Body of pancreas (tissue), 4 donors: ENCODE data around the gene GPR142.

Experiments used
- POLR2A ChIP-seq, 3 donors: fragments of 450-650 bp; IDR thresholded peaks; one replicate each; pipeline ENCODE4 v1.6.1; 2016; ENCODE audit warnings: antibody characterized with exemption in 3 of 3, mild to moderate bottlenecking in 2 of 3
- TF ChIP-seq, protein P1 (sequence below), 7 experiments: fragments of 450-650 bp in 4 of 7; fragments of 200-600 bp in 3 of 7; sonication (generic) in 3 of 7; IDR thresholded peaks; one replicate each; pipeline ENCODE4 v1.5.1; 2016 to 2019; ENCODE audit warnings: antibody characterized with exemption in 7 of 7

DNA sequence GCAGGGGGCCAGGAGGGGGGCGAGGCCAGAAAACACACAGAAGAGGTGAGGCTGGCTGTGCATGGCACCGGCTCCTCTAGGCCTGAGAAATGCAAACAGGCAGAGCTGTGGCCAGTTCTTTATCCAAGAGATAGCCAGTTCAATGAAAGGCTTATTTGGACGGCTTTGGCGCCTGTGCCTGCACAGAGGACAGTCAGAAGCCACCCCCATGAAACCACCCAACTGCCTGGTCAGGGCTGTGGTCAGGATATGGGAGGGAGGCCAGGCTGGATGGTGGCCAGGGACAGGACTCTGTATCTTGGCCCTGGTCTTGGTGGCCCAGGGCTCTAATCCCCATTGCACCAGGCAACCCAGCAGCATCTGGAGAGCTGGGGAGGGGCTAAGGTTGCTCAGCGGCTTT, 40.1 kb downstream of the GPR142 start:
- TF ChIP-seq, protein P1, sequence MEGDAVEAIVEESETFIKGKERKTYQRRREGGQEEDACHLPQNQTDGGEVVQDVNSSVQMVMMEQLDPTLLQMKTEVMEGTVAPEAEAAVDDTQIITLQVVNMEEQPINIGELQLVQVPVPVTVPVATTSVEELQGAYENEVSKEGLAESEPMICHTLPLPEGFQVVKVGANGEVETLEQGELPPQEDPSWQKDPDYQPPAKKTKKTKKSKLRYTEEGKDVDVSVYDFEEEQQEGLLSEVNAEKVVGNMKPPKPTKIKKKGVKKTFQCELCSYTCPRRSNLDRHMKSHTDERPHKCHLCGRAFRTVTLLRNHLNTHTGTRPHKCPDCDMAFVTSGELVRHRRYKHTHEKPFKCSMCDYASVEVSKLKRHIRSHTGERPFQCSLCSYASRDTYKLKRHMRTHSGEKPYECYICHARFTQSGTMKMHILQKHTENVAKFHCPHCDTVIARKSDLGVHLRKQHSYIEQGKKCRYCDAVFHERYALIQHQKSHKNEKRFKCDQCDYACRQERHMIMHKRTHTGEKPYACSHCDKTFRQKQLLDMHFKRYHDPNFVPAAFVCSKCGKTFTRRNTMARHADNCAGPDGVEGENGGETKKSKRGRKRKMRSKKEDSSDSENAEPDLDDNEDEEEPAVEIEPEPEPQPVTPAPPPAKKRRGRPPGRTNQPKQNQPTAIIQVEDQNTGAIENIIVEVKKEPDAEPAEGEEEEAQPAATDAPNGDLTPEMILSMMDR (IDR thresholded peaks at IDR 0.05) = no peak
- no peak for TF ChIP-seq POLR2A (IDR thresholded peaks at IDR 0.05)
